ENCODE measurements around the gene YEATS2. TPM values are rescaled to one million over a fixed set of nuclear protein-coding genes. Genes with fewer than 3 reads are reported as not detected.

The YEATS2 gene
- polyA plus RNA-seq, 5 donors: 35.5 to 49.7 (median 42.1) TPM

- no peak for DNase-seq
These were observed 131.9 kb downstream of the YEATS2 start for GRCh38 chr3:183829466-183829865.

GRCh38 chr3:183830187-183830586 is 132.6 kb downstream of the YEATS2 start:
- no peak for DNase-seq

DNA sequence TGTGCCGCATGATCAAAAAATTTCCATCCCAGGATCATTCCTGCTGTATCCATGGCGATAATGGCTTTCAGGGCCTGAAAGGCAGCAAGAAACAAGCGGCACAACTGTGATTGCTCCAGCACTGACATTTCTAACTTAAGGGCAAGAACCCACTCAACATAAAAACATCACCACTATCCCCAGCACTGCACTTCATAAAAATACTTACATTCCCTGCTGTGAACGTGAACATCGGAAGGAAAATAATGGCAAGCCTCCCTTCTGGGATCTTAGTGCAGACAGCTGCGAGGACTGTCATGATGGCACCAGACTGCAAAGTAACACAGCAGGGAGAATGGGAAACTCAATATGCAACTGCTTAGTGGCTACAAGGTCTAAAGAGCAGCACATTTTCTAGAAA is 135.9 kb downstream of the YEATS2 start:
- DNase-seq: no peak

GRCh38 chr3:183837390-183837789 is 139.8 kb downstream of the YEATS2 start:
- no peak for DNase-seq

- DNase-seq: no peak
These were observed 140.3 kb downstream of the YEATS2 start for GRCh38 chr3:183837894-183838293.

GRCh38 chr3:183839751-183840150 is 142.2 kb downstream of the YEATS2 start:
- DNase-seq: no peak

DNA sequence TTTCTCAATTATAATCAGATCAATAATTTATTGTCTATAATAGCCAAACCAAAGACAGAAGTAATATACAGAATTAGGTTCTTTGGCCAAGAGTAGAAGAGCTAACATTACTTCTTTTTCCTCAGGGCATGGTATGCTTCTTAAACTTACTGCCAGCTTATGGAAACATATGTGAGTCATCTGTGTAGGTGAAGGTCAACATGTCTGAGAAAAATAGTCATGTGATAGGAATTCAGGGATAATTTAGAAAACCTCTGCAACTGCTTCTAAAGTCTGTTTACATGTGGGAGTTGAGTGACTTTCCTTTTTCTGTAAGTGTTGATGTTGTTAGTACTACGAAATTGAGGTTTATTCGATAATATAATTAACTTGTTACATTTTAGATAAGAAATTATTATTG is 147.0 kb downstream of the YEATS2 start:
- DNase-seq: no peak

- DNase-seq: no peak
These were observed 147.5 kb downstream of the YEATS2 start for GRCh38 chr3:183845090-183845489.

- no peak for DNase-seq
These were observed 148.2 kb downstream of the YEATS2 start for GRCh38 chr3:183845608-183846288.

DNA sequence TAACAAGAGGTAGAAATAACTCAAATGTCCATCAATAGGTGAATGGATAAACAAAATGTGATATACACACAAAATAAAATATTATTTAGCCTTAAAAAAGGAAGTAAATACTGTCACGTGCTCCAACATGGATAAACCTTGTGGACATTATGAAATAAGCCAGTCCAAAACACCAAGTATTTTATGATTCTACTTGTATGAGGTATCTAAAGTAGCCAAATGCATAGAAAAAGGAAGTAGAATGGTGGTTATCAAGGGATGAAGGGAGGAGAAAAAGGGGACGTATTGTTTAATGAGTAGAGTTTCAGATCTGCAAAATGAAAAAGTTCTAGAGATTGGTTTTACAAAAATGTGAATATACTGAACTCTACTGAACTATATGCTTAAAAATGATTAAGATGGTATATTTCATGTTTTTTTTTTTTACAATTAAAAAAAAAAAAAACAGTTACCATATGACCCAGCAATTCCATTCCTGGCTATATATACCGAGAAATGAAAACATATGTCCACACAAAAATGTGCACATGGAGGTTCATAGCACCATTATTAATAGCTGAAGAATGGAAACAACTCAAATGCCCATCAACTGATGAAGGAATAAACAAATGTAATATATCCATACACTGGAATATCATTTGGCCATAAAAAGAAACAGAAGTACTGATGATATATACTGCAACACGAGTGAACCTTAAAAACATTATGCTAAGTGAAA is 156.9 kb downstream of the YEATS2 start:
- DNase-seq: no peak

DNA sequence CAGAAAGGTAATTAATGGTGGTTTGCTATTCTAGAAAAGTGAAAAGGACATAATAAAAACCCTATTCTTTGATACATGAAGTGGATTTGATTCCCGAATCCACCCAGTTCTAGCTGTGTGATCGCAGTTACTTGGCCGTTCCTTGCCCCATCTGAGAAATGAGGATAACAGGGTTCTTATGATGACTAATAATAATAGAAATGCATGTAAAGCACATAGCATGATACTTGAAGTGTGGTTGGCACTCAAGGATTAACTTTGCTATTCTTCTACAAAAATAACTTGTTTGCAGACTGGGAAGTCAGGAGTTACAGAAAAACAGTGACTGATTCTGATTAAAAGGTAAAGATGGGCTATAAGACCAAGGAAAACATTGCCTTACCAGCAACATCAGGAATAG is 160.3 kb downstream of the YEATS2 start:
- DNase-seq: no peak

Other genes with a start within 250 kb of the YEATS2 start
- gene KLHL6, start 142.1 kb upstream of the YEATS2 start, polyA plus RNA-seq (ENCODE audit: insufficient read depth in 1 of 5, insufficient read length in 5 of 5, low replicate concordance in 1 of 5): 1 to 10 TPM; 1.5 to 2.3 (median 1.9) TPM
- gene KLHL24, start 62.2 kb upstream of the YEATS2 start, polyA plus RNA-seq (ENCODE audit: insufficient read depth in 1 of 5, insufficient read length in 5 of 5, low replicate concordance in 1 of 5): 10 to 100 TPM; 27.6 to 48.8 (median 47.2) TPM
- gene MAP6D1, start 127.8 kb downstream of the YEATS2 start, polyA plus RNA-seq (ENCODE audit: insufficient read depth in 1 of 5, insufficient read length in 5 of 5, low replicate concordance in 1 of 5): 1 to 10 TPM in 2 of 5 donors, under 1 TPM in 3; 0.47 to 4.1 (median 0.90) TPM
- 10 to 100 TPM; 47.8 to 56.2 (median 54.7) TPM for gene PARL, start 187.1 kb downstream of the YEATS2 start, polyA plus RNA-seq (ENCODE audit: insufficient read depth in 1 of 5, insufficient read length in 5 of 5, low replicate concordance in 1 of 5)

Measured in right lung (tissue), 5 donors.